ENCODE results near the gene CD200. TPM values are rescaled to one million over a fixed set of nuclear protein-coding genes. Genes with fewer than 3 reads are reported as not detected.

CD200 gene
- total and polyA plus RNA-seq, 9 of the 15 experiments (the other 6 are each of a cell fraction or from before 2014, with no cell fraction given) = 0.13 TPM; not detected in 8

- Histone ChIP-seq H3K9ac (ENCODE audit: insufficient read depth in 1 of 2, low read depth in 2 of 2, low read length in 2 of 2) (no peak overlapping the region), H2AFZ (ENCODE audit: low read depth, low read length) (no peak overlapping the region), H3K79me2 (ENCODE audit: control insufficient read depth, insufficient read depth, low read length) (no peaks in the 10 kb centered on the region), H3K4me1 (replicated peaks in 1 of 2; ENCODE audit: control insufficient read depth in 2 of 2, insufficient read depth in 2 of 2, low read length in 2 of 2) (no peaks in the 10 kb centered on the region), H3K9me1 (ENCODE audit: control insufficient read depth, insufficient read depth, low read length) (no peaks in the 10 kb centered on the region), H4K20me1 (replicated peaks; ENCODE audit: control insufficient read depth, insufficient read depth, low read length) (no peaks in the 10 kb centered on the region), H3K9me3 (replicated peaks; ENCODE audit: control insufficient read depth, insufficient read depth, low read depth, low read length) (no peaks in the 10 kb centered on the region), H3K4me2 (ENCODE audit: insufficient read depth, low read length) (no peak overlapping the region), H3K4me3 (no peak overlapping the region), H3K27ac (ENCODE audit: extremely low read depth, low read depth, low read length) (no peak overlapping the region), H3K36me3 (ENCODE audit: control insufficient read depth, insufficient read depth, low read length) (no peaks in the 10 kb centered on the region), H3K27me3 (ENCODE audit: control insufficient read depth in 2 of 2, insufficient read depth in 2 of 2, low read length in 2 of 2) (no peaks in the 10 kb centered on the region)
- ATAC-seq = no peak
- ChIA-PET CTCF (ENCODE audit: low intra/inter-chr PET ratio) (no interaction called here), POLR2A (no interaction called here)
- in situ Hi-C loops (cut with MboI) = no loop called here
- no TSS peak for BruUV-seq (replicated peaks)
- 0% methylated on average over 5 of the region's 5 CpGs for WGBS (ENCODE audit: insufficient coverage, low coverage, missing lambda C conversion rate)
- no peak for TF ChIP-seq ETV6 (IDR thresholded peaks at IDR 0.05; ENCODE audit: borderline replicate concordance in 1 of 2, low read depth in 2 of 2, low read length in 1 of 2)
- TF ChIP-seq ETV6 (CRISPR knock-in tag; IDR thresholded peaks at IDR 0.05; ENCODE audit: borderline replicate concordance) = no peak
- DNase-seq (ENCODE audit: extremely low read depth in 1 of 4, low spot score in 3 of 4) = no peak
- intact Hi-C loops (cut with micrococcal nuclease) = no loop called here
- FAIRE-seq = no peak
Observed at GRCh38 chr3:112374333-112374734, 41.4 kb downstream of the CD200 start.

- in situ Hi-C loops (cut with MboI) = no loop called here
- H3K79me2 ChIP-seq (ENCODE audit: control insufficient read depth, insufficient read depth, low read length) = no peaks in the 10 kb centered on the region
- no peak overlapping the region for H3K9ac ChIP-seq (ENCODE audit: insufficient read depth in 1 of 2, low read depth in 2 of 2, low read length in 2 of 2)
- ChIA-PET CTCF (ENCODE audit: low intra/inter-chr PET ratio) (no interaction called here), POLR2A (no interaction called here)
- no peak for ATAC-seq
- no peaks in the 10 kb centered on the region for H3K9me3 ChIP-seq (replicated peaks; ENCODE audit: control insufficient read depth, insufficient read depth, low read depth, low read length)
- H3K9me1 ChIP-seq (ENCODE audit: control insufficient read depth, insufficient read depth, low read length) = no peaks in the 10 kb centered on the region
- DNase-seq (ENCODE audit: extremely low read depth in 1 of 4, low spot score in 3 of 4) = no peak
- H2AFZ ChIP-seq (ENCODE audit: low read depth, low read length) = no peak overlapping the region
- no peaks in the 10 kb centered on the region for H3K36me3 ChIP-seq (ENCODE audit: control insufficient read depth, insufficient read depth, low read length)
- H3K4me1 ChIP-seq (replicated peaks in 1 of 2; ENCODE audit: control insufficient read depth in 2 of 2, insufficient read depth in 2 of 2, low read length in 2 of 2) = no peaks in the 10 kb centered on the region
- H3K4me2 ChIP-seq (ENCODE audit: insufficient read depth, low read length) = no peak overlapping the region
- H4K20me1 ChIP-seq (replicated peaks; ENCODE audit: control insufficient read depth, insufficient read depth, low read length) = no peaks in the 10 kb centered on the region
- H3K27me3 ChIP-seq (ENCODE audit: control insufficient read depth in 2 of 2, insufficient read depth in 2 of 2, low read length in 2 of 2) = no peaks in the 10 kb centered on the region
- 0% methylated on average over 1 of the region's 1 CpG for WGBS (ENCODE audit: insufficient coverage, low coverage, missing lambda C conversion rate)
- H3K4me3 ChIP-seq = no peak overlapping the region
- intact Hi-C loops (cut with micrococcal nuclease) = no loop called here
- no TSS peak for BruUV-seq (replicated peaks)
- FAIRE-seq = no peak
- no peak overlapping the region for H3K27ac ChIP-seq (ENCODE audit: extremely low read depth, low read depth, low read length)
- TF ChIP-seq ZNF830 (CRISPR knock-in tag; IDR thresholded peaks at IDR 0.05) = no peak
- TF ChIP-seq AFF4 (CRISPR knock-in tag; IDR thresholded peaks at IDR 0.05) = no peak
- TF ChIP-seq HMGXB4 (CRISPR knock-in tag; IDR thresholded peaks at IDR 0.05) = no peak
- TF ChIP-seq TEAD2 (tag; IDR thresholded peaks at IDR 0.05) = no peak
- no peak for TF ChIP-seq PML (IDR thresholded peaks at IDR 0.05; ENCODE audit: low read length)
Observed at GRCh38 chr3:112375117-112375516, 42.2 kb downstream of the CD200 start.

Data from K562 (cell line).